Loucy (cell line): ENCODE data around the gene LRIT3.

Source experiments
- EZH2phosphoT487 ChIP-seq: fragments of 200-600 bp; IDR thresholded peaks from 2 replicates; pipeline ENCODE4 v1.6.1; 2018; ENCODE audit warnings: antibody characterized with exemption, mild to moderate bottlenecking, moderate library complexity, borderline replicate concordance
- TF ChIP-seq, protein P1 (sequence below): fragments of 200-600 bp; sonication (generic); conservative IDR thresholded peaks from 2 replicates; pipeline ENCODE4 v1.5.1; 2014; ENCODE audit warnings: mild to moderate bottlenecking, antibody characterized with exemption, low read length

- TF ChIP-seq, protein P1, sequence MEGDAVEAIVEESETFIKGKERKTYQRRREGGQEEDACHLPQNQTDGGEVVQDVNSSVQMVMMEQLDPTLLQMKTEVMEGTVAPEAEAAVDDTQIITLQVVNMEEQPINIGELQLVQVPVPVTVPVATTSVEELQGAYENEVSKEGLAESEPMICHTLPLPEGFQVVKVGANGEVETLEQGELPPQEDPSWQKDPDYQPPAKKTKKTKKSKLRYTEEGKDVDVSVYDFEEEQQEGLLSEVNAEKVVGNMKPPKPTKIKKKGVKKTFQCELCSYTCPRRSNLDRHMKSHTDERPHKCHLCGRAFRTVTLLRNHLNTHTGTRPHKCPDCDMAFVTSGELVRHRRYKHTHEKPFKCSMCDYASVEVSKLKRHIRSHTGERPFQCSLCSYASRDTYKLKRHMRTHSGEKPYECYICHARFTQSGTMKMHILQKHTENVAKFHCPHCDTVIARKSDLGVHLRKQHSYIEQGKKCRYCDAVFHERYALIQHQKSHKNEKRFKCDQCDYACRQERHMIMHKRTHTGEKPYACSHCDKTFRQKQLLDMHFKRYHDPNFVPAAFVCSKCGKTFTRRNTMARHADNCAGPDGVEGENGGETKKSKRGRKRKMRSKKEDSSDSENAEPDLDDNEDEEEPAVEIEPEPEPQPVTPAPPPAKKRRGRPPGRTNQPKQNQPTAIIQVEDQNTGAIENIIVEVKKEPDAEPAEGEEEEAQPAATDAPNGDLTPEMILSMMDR, result no peak
- no peak for TF ChIP-seq EZH2phosphoT487
Observed at GRCh38 chr4:109833756-109834155, 14.2 kb upstream of the LRIT3 start.
